Erythroblast (primary cell): ENCODE data around the gene ATP6V1E1.
"Not testable (repeated sequence)": the region's sequence is repeated elsewhere in the genome, so short reads cannot be mapped to it uniquely, and the experiment has no call there.

Source experiments
- DNase-seq, 2 experiments: peaks; one replicate each; lab custom pipeline; 2025; lab: John Stamatoyannopoulos, UW
- GATA1 ChIP-seq: IDR thresholded peaks from 2 replicates; pipeline ENCODE4 v1.6.1; 2011; ENCODE audit warnings: low read depth, mild to moderate bottlenecking, control low read depth, low read length, moderate library complexity
- POLR2A ChIP-seq: IDR thresholded peaks from 2 replicates; pipeline ENCODE4 v1.6.1; 2011; ENCODE audit warnings: mild to moderate bottlenecking, low read length

The ATP6V1E1 gene

GRCh38 chr22:17639247-17639741 is 10.7 kb upstream of the ATP6V1E1 start:
- no peak for TF ChIP-seq GATA1
- DNase-seq: peak; percentile 69 to 80

- DNase-seq: peak; percentile 94 to 96
- TF ChIP-seq POLR2A: peak; percentile 99
- no peak for TF ChIP-seq GATA1
Measured at GRCh38 chr22:17638432-17639246, 10.1 kb upstream of the ATP6V1E1 start, which contains the start of gene BCL2L13. Gene BCL2L13 (plus strand): TSS chr22:17638757. CDS start chr22:17655712, 16,955 bp downstream.

DNA sequence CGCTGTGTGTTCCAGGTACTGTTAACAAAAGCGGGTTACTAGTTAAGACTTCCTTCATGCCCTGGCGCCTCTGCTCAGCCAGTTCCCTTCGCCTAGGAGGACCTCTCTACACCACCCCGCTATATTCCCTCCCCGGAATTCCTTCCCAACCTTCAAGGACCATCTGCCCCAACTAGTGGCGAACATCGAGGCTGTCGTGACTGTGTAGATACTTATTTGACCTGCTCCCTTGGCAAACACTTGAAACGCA is 9.6 kb upstream of the ATP6V1E1 start:
- TF ChIP-seq POLR2A (no peak), GATA1 (no peak)
- DNase-seq: no peak

GRCh38 chr22:17637490-17638181 is 9.1 kb upstream of the ATP6V1E1 start:
- TF ChIP-seq POLR2A: no peak
- no peak for TF ChIP-seq GATA1
- DNase-seq: no peak

DNA sequence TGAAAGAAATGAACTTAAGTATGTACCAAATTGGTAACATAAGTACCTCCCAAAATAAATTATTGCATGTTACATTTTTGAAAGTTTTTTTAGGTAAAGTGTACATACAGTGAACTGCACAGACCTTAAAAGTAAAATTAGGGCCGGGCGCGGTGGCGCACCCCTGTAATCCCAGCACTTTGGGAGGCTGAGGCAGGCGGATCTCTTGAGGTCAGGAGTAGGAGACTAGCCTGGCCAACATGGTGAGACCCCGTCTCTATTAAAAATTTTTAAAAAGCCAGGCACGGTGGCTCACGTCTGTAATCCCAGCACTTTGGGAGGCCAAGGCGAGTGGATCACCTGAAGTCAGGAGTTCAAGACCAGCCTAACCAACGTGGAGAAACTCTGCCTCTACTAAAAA is 8.3 kb upstream of the ATP6V1E1 start:
- not testable (repeated sequence) for DNase-seq

GRCh38 chr22:17634696-17635095 is 6.1 kb upstream of the ATP6V1E1 start:
- no peak for DNase-seq
- TF ChIP-seq GATA1 (no peak), POLR2A (no peak)

GRCh38 chr22:17633998-17634323 is 5.4 kb upstream of the ATP6V1E1 start:
- DNase-seq: no peak
- TF ChIP-seq GATA1: no peak
- no peak for TF ChIP-seq POLR2A

DNA sequence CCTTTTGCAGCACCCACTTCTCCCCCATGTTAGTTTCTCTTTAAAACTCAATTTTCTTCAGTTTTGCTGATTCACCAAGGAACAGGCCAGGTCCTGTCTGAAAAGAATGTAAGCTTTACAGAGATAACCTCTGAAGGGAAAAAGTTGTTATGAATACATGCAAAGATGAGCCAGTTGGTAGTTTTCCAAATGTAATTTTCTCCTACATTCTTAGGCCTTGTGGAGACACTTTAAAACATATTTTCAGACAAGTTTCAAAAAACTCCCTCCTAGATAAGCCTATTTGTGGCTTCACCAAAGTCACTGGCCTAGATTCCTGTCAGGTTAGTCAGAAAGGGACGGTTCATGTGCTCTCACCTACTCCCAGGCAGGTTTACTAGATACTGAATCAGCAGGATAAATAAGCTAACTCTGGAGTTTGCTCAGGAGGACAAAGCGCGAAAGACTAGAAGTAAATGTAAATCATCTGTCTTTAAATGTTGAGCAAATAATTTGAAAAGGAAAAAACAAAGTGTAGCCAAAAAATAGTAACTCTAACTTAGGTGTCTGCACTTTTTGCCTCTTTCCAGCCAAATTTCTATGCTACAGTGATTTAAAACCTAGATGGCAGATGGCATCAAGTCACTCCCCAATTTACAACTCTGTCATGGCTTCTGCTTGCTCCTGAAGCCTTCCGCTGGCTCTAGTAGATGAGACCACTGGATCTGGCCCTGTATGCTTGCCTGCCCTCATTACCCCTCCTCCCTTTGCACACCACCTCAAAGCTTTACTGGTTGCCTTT is 4.9 kb upstream of the ATP6V1E1 start:
- DNase-seq: peak; percentile 52 to 57
- no peak for TF ChIP-seq GATA1
- peak; percentile 32 for TF ChIP-seq POLR2A

- TF ChIP-seq POLR2A (no peak), GATA1 (no peak)
- DNase-seq: no peak
Measured at GRCh38 chr22:17631076-17631565, 2.6 kb upstream of the ATP6V1E1 start.

DNA sequence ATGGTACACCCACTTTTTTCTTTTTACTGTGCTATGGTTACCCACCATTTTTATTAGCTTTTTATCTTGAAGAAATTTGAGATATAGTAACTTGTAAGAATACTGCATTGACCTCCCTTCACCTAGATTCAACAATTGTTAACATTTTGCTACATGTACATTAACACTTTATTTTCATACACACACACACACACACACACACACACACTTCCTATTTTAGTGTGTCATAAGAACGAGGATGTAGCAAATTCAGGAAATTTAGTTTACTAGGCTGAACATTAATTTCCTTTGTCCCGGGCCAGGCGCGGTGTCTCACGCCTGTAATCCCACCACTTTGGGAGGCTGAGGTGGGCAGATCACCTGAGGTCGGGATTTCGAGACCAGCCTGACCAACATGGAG is 1.1 kb upstream of the ATP6V1E1 start:
- TF ChIP-seq POLR2A (no peak), GATA1 (no peak)
- peak in 1 of 2 experiments; percentile 32 for DNase-seq

DNA sequence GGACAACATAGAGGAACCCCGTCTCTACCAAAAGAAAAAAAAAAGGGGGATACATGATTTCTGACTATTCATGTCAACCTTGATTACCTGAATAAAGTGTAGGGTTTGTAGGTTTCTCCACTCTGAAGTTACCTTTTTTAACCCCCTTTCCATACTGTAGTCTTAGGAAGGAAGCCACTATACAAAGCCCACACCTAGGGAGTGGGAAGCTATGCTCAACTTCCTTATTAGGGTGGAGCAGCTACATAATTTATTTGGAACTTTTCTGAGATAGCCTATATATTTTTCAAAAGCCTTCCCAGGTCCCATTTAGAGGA is 582 bp upstream of the ATP6V1E1 start:
- no peak for TF ChIP-seq POLR2A
- no peak for DNase-seq

- DNase-seq: peak; percentile 44 to 47
- TF ChIP-seq POLR2A (no peak), GATA1 (no peak)
Measured at GRCh38 chr22:17627961-17628405, 566 bp downstream of the ATP6V1E1 start.

DNA sequence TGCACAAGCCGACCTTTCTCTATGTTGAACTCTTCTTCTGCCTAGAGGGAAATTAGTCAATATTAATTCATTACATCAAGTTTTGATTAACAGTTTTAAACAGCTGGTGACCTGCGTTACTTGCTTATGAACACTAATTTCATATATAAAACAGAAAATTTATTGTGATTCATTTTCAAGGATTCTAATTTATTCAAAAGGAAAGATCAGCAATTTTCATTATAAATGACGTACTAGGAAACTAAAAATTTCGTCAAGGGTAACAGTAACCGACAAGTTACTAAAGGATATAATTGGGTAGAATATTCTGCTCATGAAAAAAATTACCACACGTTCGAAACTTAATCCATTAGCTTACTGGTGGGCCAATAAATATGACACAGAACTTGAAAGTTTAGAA is 15.3 kb downstream of the ATP6V1E1 start:
- no peak for DNase-seq
- TF ChIP-seq POLR2A (no peak), GATA1 (no peak)

DNA sequence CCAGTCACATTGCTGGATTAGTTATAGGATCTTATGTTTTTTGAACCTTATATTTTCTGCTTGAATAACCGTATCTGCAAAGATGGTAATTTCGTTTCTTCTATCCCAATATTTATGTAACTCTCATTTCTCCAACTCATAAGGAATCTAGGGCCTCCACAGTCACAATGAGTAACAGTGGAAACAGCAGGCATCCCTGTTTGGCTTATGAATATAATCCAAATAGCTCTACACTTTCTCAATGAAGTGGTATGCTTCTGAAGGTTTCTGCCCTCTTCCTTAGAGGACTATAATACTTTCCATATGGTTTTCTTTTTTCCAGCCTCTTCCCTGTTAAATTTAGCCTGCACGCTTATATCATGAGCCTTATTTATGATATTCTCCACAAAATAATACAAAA is 16.5 kb downstream of the ATP6V1E1 start:
- DNase-seq: no peak
- no peak for TF ChIP-seq GATA1
- no peak for TF ChIP-seq POLR2A
